Fibroblast of lung (primary cell): ENCODE data around the gene PRKCA.

Experiments used
- EZH2 ChIP-seq: IDR thresholded peaks from 2 replicates; pipeline ENCODE4 v1.5.1; 2012; ENCODE audit warnings: low read length, control low read depth, mild to moderate bottlenecking; ENCODE audit errors: missing control alignments
- TF ChIP-seq, protein P1 (sequence below), 2 donors: IDR thresholded peaks in 1 of 2; conservative IDR thresholded peaks in 1 of 2; 1 replicate in 1 of 2; 2 replicates in 1 of 2; pipeline ENCODE4 v1.5.1; 2011 to 2012; ENCODE audit warnings: low read length in 2 of 2, control low read depth in 1 of 2, inconsistent platforms in 1 of 2, low read depth in 1 of 2, mild to moderate bottlenecking in 1 of 2

DNA sequence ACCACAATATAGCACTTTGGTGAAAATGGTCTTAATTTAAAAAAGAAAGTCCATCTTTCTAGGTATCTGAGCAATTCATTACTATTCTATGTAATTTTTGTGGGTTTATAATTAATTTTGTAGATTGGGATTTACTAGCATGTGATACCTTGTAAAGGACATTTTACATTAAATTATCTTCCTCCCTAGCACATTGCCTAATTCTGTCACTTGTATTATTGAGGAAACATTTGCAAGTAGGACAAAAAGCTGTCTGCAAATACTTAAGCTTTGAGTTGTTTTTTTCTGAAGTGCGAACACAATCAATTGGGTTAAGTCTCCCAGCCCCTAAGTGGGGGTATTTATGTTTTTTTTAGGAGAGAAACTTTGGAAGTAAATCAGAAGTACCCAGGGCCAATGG lies 167.0 kb downstream of the PRKCA start:
- TF ChIP-seq, protein P1, sequence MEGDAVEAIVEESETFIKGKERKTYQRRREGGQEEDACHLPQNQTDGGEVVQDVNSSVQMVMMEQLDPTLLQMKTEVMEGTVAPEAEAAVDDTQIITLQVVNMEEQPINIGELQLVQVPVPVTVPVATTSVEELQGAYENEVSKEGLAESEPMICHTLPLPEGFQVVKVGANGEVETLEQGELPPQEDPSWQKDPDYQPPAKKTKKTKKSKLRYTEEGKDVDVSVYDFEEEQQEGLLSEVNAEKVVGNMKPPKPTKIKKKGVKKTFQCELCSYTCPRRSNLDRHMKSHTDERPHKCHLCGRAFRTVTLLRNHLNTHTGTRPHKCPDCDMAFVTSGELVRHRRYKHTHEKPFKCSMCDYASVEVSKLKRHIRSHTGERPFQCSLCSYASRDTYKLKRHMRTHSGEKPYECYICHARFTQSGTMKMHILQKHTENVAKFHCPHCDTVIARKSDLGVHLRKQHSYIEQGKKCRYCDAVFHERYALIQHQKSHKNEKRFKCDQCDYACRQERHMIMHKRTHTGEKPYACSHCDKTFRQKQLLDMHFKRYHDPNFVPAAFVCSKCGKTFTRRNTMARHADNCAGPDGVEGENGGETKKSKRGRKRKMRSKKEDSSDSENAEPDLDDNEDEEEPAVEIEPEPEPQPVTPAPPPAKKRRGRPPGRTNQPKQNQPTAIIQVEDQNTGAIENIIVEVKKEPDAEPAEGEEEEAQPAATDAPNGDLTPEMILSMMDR (conservative IDR thresholded peaks at IDR 0.05 in 1 of 2, IDR thresholded peaks at IDR 0.05 in 1 of 2; ENCODE audit: low read depth in 1 of 2, low read length in 2 of 2), result no peak
- TF ChIP-seq EZH2, result no peak
